Fibroblast of gingiva (primary cell): Measurements from ENCODE around the gene EDN2.

Experiments used
- DNase-seq: peaks from one replicate; pipeline ENCODE4 v3.0.0-alpha.2; 2011; ENCODE audit warnings: low read depth

EDN2 gene

DNA sequence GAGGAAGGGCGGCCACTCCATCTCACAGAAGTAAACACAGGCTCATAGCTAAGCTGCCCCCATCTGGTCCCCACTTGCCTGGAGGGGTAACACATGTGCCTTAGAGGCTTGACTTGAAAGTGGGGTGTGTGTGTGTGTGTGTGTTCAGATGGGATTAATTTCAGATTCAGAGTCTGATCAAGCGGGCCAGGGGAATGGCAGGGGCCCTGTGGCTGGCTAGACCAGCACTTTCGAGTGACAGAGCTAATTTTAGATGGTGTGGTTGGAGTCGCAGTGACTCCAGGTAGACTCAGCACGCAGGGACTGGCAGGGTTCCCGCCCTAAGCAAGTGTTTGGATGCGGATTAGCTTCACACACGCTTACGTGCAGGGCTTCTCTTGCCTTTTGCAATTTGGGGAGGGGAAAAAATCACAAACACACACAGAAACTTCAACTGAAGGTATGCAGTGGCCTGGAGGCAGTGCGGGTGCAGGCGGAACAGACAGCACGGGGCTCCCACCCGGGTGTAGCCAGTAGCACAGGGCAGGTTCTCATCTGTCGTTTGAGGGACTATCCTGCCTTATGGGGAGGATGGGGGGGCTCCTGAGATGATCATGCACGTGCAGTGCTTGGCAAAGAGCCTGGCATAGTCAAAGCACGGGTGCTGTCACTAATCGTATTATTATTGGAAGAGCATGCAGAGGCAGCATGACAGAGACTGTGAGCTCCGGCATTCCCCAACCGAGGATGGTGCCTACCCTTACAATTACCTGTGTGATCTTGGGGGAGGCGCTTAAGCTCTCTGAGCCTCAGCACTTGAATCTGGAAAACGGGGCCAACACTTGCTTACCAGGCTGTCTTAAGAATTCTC is 1.3 kb downstream of the EDN2 start:
- DNase-seq = no peak

DNA sequence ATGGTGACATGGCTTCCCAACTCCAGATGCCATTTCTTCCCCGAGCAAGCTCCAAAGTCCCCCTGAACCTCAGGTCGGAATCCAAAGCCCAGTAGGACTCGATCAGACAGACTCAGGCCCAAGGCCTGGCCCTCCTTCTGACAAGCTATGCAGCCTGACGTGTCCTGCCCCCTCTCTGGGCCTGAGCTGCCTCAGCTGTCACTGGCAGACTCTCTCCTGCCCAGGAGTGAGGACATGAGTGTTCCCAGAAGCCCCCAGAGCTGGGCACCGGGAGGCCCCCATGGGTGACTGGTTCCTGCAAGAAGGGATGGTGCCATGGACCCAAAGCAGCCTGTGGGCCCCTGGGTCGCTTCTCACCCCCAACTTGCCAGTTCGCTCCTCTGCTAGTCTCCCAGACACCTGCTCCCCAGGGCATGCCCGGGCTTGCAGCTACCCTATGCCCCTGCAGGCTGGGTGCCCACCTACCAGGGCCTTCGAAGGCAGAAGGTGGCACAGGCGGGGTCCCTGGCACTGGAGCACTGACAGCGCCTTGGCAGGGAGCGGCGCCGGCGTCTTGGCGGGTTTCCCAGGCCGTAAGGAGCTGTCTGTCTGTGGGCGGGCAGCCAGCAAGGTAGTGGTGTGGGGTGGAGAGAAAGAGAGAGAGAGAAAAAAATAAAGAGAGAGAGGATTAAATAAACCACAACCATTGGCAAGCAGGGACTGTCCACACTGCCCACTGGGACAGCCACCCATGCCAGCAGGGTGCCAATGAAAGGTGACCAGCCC is 2.3 kb downstream of the EDN2 start:
- DNase-seq = no peak

DNA sequence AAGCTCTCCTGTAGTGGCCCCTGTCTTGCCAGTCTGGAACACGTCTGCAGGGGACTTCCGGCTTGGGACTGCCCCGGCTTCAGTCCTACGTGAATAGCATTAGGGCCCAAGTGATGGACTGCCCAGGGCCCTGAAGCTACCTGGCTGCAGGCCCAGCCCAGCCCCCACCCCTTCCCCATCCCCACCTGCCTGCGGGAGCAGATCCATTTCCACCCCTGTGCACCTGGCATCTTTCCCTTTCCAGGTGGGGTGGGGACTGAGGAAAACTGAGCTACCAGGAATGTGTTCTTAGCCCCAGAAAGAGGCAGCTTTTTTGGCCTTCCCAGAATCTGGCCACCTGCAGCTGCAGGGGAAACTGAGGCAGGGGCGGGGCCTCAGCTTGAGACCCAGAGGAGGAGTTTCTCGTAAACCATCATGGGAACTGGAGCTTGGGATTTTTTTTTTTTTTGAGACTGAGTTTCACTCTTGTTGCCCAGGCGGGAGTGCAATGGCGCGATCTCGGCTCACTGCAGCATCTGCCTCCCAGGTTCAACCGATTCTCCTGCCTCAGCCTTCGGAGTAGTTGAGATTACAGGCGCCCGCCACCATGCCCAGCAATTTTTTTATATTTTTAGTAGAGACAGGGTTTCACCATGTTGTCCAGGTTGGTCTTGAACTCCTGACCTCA is 3.2 kb downstream of the EDN2 start:
- no peak for DNase-seq

GRCh38 chr1:41480204-41481108 is 4.0 kb downstream of the EDN2 start:
- no peak for DNase-seq

- no peak for DNase-seq
Measured at GRCh38 chr1:41479808-41480160, 4.7 kb downstream of the EDN2 start.

DNA sequence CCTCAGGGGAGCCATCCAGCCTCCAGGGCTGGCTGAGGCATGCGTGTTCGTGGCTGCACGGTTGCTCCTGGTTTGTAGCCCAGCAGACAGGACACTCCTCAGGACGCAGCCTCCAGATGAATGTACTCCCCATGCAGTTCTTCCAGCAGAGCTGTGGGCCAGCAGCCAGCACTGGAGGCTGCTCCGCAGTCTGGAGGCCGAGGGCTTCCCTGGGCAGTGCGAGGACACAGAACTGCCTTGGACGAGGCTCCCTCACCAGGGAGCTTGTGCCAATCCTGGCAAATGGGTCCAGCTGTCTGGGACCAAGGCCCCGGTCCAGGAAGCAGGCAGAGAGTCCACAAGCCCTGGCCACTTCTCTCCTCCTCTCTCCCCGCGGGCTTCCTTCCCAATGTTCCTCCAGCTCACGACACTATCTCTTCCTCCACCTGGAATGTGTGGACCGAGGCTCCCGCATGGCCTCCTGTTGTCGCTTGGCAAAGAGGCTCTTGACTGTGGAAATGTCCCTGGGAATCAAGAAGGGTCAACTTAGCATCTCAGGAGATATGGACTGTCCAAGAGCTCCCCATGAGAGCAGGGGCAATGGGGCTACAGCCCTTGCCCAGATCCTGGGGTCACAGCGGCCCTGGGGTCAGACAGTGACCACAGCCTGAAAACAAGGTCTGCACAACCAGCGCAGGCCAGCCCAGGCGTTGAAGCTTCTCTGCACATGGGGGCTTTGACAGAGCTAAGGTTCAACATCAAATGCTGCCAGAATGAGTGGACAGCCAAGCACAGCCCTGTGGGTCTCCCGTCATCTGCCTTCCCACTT is 5.3 kb downstream of the EDN2 start:
- DNase-seq = peak; percentile 34

DNA sequence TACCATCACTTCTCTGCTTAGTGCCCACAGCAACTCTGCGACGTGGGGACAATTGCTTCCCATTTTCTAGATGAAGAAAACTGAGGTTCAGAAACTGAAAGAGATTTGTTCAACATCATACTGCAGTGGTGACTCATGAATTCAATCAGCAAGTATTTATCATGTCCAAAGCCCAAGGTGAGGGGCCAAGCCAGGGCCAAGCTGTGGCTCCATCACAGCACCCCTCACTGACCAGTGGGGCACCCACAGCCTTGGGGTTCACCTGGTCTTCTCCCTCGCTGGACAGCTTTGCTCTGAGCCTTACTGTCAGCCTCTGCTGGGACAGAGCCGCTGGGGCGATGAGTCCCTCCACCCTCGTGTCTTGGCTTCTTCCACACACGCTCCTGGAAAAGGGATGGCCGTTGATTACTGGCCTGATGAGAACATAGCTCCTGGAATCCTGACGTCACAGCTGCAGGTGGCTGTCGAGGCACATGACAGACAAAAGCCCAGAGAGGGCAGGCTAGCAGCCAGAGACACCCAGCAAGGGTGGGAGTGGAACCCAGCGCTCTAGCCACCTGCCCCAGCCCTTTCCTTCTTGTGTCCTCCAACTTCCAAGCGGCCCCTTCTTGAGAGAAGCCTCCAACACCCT is 6.2 kb downstream of the EDN2 start:
- DNase-seq = no peak

- DNase-seq = no peak
Measured at GRCh38 chr1:41476807-41477361, 7.6 kb downstream of the EDN2 start.

DNA sequence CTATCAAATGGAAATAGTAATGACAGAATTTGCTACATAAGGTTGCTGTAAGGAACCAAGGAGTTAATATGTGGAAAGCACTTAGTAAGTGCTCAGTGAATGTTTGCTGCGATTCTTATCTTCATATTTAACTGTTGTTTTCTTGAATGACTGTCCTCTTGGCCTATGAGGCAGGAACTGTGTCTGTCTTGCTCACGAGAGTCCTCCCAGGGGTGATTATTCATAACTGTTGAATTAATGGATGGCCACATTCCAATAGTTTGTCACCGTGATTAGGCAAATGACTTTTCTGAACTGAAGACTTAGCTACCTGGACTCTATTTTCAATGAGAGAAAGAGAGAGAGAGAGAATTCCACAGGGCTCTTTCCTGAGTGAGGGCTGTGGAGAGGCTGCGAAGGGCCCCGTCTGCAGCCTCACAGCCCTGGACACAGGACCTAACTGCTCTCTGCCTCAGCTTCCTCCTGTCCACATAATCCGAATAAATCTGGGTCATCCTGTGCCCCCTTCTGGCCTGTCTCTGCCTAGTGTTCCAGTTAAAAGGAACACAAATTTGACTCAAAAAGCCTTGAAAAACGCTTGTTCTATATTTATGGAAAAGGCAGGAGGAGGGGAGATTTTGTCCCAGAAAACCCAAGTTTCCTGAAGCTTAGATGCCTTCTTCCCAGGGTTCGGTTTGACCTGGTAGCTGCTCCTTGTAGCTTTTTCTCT is 8.5 kb downstream of the EDN2 start:
- no peak for DNase-seq

- no peak for DNase-seq
Measured at GRCh38 chr1:41475346-41475745, 9.1 kb downstream of the EDN2 start.

- no peak for DNase-seq
Measured at GRCh38 chr1:41474490-41475271, 9.8 kb downstream of the EDN2 start.

GRCh38 chr1:41473738-41474362 is 10.6 kb downstream of the EDN2 start:
- no peak for DNase-seq

DNA sequence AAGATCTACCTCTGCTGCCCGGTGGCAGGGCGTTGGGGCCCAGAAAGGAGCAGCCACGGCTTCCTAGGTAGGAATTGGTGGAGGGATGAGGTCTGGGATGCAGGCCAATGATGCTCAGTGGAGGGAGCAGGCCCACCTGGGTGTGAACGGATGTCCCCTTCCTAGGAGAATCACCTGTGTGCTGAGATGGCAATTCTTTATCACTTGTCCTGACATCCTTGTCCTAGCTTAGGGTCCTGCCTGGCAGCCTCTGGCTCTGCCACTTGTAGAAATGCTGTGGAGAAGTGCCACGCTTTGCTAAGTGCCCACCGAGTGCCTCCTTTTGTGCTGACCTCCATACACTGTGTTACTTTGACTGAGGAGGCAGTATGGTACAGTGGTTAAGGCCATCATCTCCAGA is 12.8 kb downstream of the EDN2 start:
- DNase-seq = no peak

DNA sequence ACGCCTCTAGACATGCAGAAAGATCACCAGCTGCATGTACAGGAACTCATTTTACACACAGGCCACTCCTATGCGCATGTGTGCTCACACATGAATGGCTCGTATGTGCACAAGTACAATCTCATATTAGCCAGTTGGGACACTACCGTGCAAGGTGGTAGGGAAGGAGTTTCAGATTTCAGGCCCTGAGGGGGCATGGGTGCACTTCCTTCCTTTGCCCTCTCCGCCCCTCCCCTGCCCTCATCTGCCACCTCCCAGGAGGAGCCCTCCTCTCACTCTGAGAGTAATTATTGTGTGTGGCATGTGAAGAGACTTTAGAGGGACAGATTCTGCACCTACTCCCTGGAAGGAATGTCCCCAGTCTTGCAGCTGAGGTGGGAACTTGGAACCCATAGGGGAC is 14.8 kb downstream of the EDN2 start:
- no peak for DNase-seq

DNA sequence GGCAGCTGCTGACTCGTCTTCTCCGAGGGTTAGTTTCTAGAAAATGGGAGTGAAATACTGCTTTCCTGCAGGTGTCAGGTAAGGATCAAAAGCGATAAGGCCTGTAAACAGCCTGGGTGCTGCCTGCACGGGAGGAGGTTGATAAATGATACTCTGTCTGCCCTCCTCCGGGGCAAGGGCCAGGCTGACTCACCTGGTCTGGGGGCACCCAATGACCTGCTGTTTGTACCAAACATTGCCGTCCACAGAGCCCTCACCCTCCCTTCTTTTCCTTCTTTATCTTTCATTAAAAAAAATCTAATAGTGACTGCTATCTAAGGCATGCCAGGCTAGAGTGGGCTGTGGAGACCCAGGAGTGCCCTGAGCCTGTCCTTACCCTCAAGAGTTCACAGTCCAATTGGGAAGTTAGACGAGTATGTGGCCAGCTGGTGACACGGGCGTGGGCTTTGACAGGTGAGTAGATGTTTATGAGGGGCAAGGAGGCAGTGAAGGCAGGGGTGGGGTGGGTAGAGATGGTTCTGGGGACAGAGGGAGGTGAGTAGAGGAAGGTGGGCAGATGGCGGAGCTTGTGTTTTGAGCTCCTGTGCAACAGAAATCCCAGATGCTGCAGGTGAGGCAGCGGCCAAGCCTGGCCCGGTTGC is 16.2 kb downstream of the EDN2 start:
- DNase-seq = no peak

DNA sequence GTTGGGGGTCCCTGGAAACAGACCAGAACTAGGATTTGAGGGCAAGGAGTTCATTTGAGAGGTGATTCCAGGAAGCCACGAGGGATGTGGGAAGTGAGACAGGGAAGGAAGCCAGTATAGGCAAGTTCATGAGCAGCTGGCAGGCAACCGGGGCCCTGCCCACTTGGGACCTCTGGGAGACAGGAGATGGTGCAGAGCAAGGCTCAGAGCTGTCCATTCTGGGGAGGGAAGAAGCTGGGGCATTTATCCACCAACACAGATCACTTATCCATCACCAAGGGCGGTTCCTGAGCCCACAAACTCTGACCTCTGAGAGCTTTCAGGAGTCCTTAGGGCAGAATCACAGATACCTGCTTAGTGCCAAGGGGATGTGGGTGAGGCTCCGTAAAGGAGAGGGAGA is 16.8 kb downstream of the EDN2 start:
- no peak for DNase-seq

DNA sequence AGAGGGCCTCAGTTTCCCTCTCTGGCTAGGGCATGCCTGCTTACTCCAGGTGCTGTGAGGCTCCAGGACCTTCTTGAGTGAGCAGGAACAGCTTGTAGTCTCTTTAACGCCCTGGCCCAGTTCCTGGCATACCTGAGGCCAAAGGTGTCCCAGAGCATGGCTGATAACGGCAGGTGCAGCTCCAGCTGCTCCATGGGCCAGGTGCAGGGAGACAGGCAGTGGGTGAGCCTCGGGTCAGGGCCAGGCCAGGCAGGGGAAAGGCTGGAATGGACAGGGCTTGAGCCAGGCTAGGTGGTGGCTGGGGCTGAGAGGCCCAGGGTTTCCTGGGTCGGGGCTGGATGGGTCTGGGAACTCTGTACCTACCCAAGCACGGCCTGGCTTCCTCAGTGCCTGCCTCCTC is 18.3 kb downstream of the EDN2 start:
- no peak for DNase-seq

DNA sequence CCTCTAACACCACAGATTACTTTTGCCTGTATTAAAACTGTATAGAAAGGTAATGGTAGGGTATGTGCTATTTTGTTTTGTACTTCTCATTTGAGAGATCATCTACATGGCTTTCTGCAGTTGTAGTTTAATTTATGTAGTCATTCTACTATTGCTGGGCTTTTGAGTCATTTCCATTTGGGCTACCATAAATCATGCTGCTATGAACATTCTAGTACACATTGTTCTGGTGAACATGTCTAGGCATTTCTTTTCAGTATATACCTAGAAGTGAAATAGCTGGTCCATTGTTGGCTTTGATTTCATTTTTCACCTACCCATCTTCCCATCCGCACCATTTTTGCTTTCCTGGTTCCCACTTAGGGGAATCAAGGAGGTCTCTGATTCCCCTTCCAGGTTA is 18.7 kb downstream of the EDN2 start:
- DNase-seq = no peak
